HEK293 (cell line): ENCODE measurements around the gene SLC1A7.

ENCODE experiments used
- CTCF ChIA-PET: fragments of 350-600 bp; formaldehyde crosslinking; extraction: SDS; loops from one replicate; lab custom pipeline; 2021; ENCODE audit warnings: antibody characterized with exemption; lab: Yijun Ruan, JAX
- POLR2A ChIA-PET: fragments of 300-600 bp; formaldehyde crosslinking; extraction: SDS; loops from one replicate; lab custom pipeline; 2020; ENCODE audit warnings: antibody characterized with exemption, inconsistent platforms; lab: Yijun Ruan, JAX
- H3K27ac ChIP-seq: fragments of 200-500 bp; sonication (Bioruptor generic); 2 replicates; pipeline ENCODE4 v1.5.1; 2014; ENCODE audit warnings: low read depth, low read length, control low read depth, inconsistent platforms; ENCODE audit errors: extremely low read depth
- H3K36me3 ChIP-seq, 2 experiments: fragments of 200-500 bp in 1 of 2; sonication (Bioruptor generic) in 1 of 2; 1 replicate in 1 of 2; 2 replicates in 1 of 2; pipeline ENCODE4 v1.5.1; 2014 to 2017; ENCODE audit warnings: inconsistent platforms in 2 of 2, low read length in 2 of 2; ENCODE audit not compliant: control insufficient read depth in 2 of 2, insufficient read depth in 1 of 2
- H3K4me1 ChIP-seq: fragments of 200-500 bp; sonication (Bioruptor generic); 2 replicates; pipeline ENCODE4 v1.5.1; 2014; ENCODE audit warnings: mild to moderate bottlenecking, low read length, inconsistent platforms; ENCODE audit not compliant: control insufficient read depth, insufficient read depth
- H3K4me3 ChIP-seq: 2 replicates; pipeline ENCODE4 v1.5.1; 2011; ENCODE audit warnings: low read depth, mild to moderate bottlenecking, control low read depth, low read length, moderate library complexity
- H3K9me3 ChIP-seq: fragments of 200-500 bp; sonication (Bioruptor generic); 2 replicates; pipeline ENCODE4 v1.5.1; 2014; ENCODE audit warnings: low read depth, low read length, inconsistent platforms; ENCODE audit not compliant: control insufficient read depth, insufficient read depth
- AEBP2 ChIP-seq: fragments of 450-650 bp; formaldehyde crosslinking; IDR thresholded peaks from 2 replicates; pipeline ENCODE4 v1.5.1; 2016; ENCODE audit warnings: missing biosample characterization, missing genetic modification characterization, borderline replicate concordance
- FEZF1 ChIP-seq: fragments of 450-650 bp; formaldehyde crosslinking; IDR thresholded peaks from 2 replicates; pipeline ENCODE4 v1.5.1; 2016; ENCODE audit warnings: missing biosample characterization, missing genetic modification characterization
- HOXA7 ChIP-seq: sonication (generic); formaldehyde crosslinking; IDR thresholded peaks from 2 replicates; pipeline ENCODE4 v1.8.1; 2022; ENCODE audit warnings: missing genetic modification reagents, borderline replicate concordance
- IKZF3 ChIP-seq: fragments of 450-650 bp; IDR thresholded peaks from 2 replicates; pipeline ENCODE4 v1.5.0; 2018; ENCODE audit warnings: missing biosample characterization, mild to moderate bottlenecking, missing genetic modification characterization, moderate library complexity
- PRDM1 ChIP-seq: fragments of 450-650 bp; formaldehyde crosslinking; IDR thresholded peaks from 2 replicates; pipeline ENCODE4; 2016; ENCODE audit warnings: missing biosample characterization, missing genetic modification characterization
- ZFP3 ChIP-seq: fragments of 450-650 bp; formaldehyde crosslinking; IDR thresholded peaks from 2 replicates; pipeline ENCODE4 v1.5.1; 2016; ENCODE audit warnings: low read depth, missing biosample characterization, missing genetic modification characterization
- ZNF112 ChIP-seq: fragments of 450-650 bp; formaldehyde crosslinking; IDR thresholded peaks from 2 replicates; pipeline ENCODE4 v1.5.0; 2017; ENCODE audit warnings: missing biosample characterization, missing genetic modification characterization
- ZNF114 ChIP-seq: fragments of 450-650 bp; formaldehyde crosslinking; IDR thresholded peaks from 2 replicates; pipeline ENCODE4 v1.5.0; 2017; ENCODE audit warnings: missing biosample characterization, missing genetic modification characterization
- ZNF157 ChIP-seq: fragments of 450-650 bp; formaldehyde crosslinking; IDR thresholded peaks from 2 replicates; pipeline ENCODE4 v1.5.1; 2016; ENCODE audit warnings: missing biosample characterization, missing genetic modification characterization
- ZNF19 ChIP-seq: fragments of 450-650 bp; formaldehyde crosslinking; IDR thresholded peaks from 2 replicates; pipeline ENCODE4; 2016; ENCODE audit warnings: missing biosample characterization, missing genetic modification characterization, low read depth
- ZNF239 ChIP-seq: fragments of 450-650 bp; formaldehyde crosslinking; IDR thresholded peaks from 2 replicates; pipeline ENCODE4 v1.5.1; 2016; ENCODE audit warnings: missing biosample characterization, missing genetic modification characterization
- ZNF24 ChIP-seq: fragments of 450-650 bp; formaldehyde crosslinking; IDR thresholded peaks from 2 replicates; pipeline ENCODE4 v1.5.1; 2016; ENCODE audit warnings: missing biosample characterization, missing genetic modification characterization
- ZNF335 ChIP-seq: fragments of 450-650 bp; formaldehyde crosslinking; conservative IDR thresholded peaks from 2 replicates; pipeline ENCODE4 v1.5.1; 2016; ENCODE audit warnings: missing biosample characterization, missing genetic modification characterization
- ZNF529 ChIP-seq: fragments of 450-650 bp; formaldehyde crosslinking; IDR thresholded peaks from 2 replicates; pipeline ENCODE4 v1.5.1; 2017; ENCODE audit warnings: missing genetic modification characterization, missing biosample characterization; ENCODE audit not compliant: insufficient replicate concordance
- ZNF600 ChIP-seq: fragments of 450-650 bp; formaldehyde crosslinking; IDR thresholded peaks from 2 replicates; pipeline ENCODE4 v1.5.1; 2016; ENCODE audit warnings: missing biosample characterization, missing genetic modification characterization
- ZNF623 ChIP-seq: fragments of 450-650 bp; formaldehyde crosslinking; IDR thresholded peaks from 2 replicates; pipeline ENCODE4 v1.5.1; 2016; ENCODE audit warnings: missing biosample characterization, missing genetic modification characterization
- ZNF747 ChIP-seq: fragments of 450-650 bp; formaldehyde crosslinking; IDR thresholded peaks from 2 replicates; pipeline ENCODE4 v1.5.1; 2016; ENCODE audit warnings: missing biosample characterization, missing genetic modification characterization
- TF ChIP-seq, protein P1 (sequence below): fragments of 450-650 bp; formaldehyde crosslinking; IDR thresholded peaks from 2 replicates; pipeline ENCODE4 v1.5.1; 2017; ENCODE audit warnings: missing biosample characterization, missing genetic modification characterization
- TF ChIP-seq, protein P2 (sequence below): fragments of 450-650 bp; formaldehyde crosslinking; optimal IDR thresholded peaks from 2 replicates; pipeline ENCODE3; 2016; ENCODE audit warnings: missing biosample characterization, mild to moderate bottlenecking, missing genetic modification characterization

SLC1A7 gene

GRCh38 chr1:53125122-53125521 is 17.3 kb downstream of the SLC1A7 start:
- H3K27ac ChIP-seq = no peak overlapping the region
- no peak for TF ChIP-seq ZNF114
- TF ChIP-seq ZNF335 (tag by site-specific recombination) = no peak
- no peak for TF ChIP-seq ZNF239 (tag by site-specific recombination)
- TF ChIP-seq, protein P1, sequence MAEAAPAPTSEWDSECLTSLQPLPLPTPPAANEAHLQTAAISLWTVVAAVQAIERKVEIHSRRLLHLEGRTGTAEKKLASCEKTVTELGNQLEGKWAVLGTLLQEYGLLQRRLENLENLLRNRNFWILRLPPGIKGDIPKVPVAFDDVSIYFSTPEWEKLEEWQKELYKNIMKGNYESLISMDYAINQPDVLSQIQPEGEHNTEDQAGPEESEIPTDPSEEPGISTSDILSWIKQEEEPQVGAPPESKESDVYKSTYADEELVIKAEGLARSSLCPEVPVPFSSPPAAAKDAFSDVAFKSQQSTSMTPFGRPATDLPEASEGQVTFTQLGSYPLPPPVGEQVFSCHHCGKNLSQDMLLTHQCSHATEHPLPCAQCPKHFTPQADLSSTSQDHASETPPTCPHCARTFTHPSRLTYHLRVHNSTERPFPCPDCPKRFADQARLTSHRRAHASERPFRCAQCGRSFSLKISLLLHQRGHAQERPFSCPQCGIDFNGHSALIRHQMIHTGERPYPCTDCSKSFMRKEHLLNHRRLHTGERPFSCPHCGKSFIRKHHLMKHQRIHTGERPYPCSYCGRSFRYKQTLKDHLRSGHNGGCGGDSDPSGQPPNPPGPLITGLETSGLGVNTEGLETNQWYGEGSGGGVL (tag by site-specific recombination) = no peak
- TF ChIP-seq ZNF747 (tag by site-specific recombination) = no peak
- TF ChIP-seq ZFP3 = no peak
- TF ChIP-seq FEZF1 (tag by site-specific recombination) = no peak
- TF ChIP-seq ZNF19 = no peak
- TF ChIP-seq PRDM1 (tag by site-specific recombination) = no peak
- no peak for TF ChIP-seq ZNF157 (tag by site-specific recombination)
- no peak for TF ChIP-seq HOXA7 (CRISPR knock-in tag)
- no peak for TF ChIP-seq AEBP2 (tag by site-specific recombination)
- TF ChIP-seq ZNF529 = no peak
- no peaks in the 10 kb centered on the region for H3K9me3 ChIP-seq
- CTCF ChIA-PET = interaction anchor here (0.7 kb wide), 1 partner anchor 61 kb away, joined by 4 read pairs; no protein-coding TSS in a partner anchor
- H3K36me3 ChIP-seq = no peaks in the 10 kb centered on the region
- POLR2A ChIA-PET = no interaction called here
- H3K4me3 ChIP-seq = no peak overlapping the region
- H3K4me1 ChIP-seq = no peaks in the 10 kb centered on the region

- Histone ChIP-seq H3K36me3 (no peaks in the 10 kb centered on the region), H3K9me3 (no peaks in the 10 kb centered on the region), H3K4me3 (no peak overlapping the region), H3K27ac (no peak overlapping the region), H3K4me1 (no peaks in the 10 kb centered on the region)
- POLR2A ChIA-PET = interaction anchor here (0.5 kb wide), 1 partner anchor 181 kb away, joined by 4 read pairs; no protein-coding TSS in a partner anchor
- TF ChIP-seq ZNF600 (no peak), ZNF24 (tag by site-specific recombination) (no peak), ZNF623 (no peak), IKZF3 (tag by site-specific recombination) (no peak), ZNF112 (tag by site-specific recombination) (no peak)
- TF ChIP-seq, protein P2, sequence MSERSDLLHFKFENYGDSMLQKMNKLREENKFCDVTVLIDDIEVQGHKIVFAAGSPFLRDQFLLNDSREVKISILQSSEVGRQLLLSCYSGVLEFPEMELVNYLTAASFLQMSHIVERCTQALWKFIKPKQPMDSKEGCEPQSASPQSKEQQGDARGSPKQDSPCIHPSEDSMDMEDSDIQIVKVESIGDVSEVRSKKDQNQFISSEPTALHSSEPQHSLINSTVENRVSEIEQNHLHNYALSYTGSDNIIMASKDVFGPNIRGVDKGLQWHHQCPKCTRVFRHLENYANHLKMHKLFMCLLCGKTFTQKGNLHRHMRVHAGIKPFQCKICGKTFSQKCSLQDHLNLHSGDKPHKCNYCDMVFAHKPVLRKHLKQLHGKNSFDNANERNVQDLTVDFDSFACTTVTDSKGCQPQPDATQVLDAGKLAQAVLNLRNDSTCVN (tag by site-specific recombination) = no peak
- CTCF ChIA-PET = interaction anchor here (1.5 kb wide), 1 partner anchor 59 kb away, joined by 3 read pairs; no protein-coding TSS in a partner anchor
These were observed 18.8 kb downstream of the SLC1A7 start for GRCh38 chr1:53123453-53124140.
